GM13976 (cell line): ENCODE data around the gene PDE4D.
"Not testable (repeated sequence)": the region's sequence is repeated elsewhere in the genome, so short reads cannot be mapped to it uniquely, and the experiment has no call there.

Experiments used
- DNase-seq: peaks from one replicate; pipeline ENCODE4 v3.0.0; 2012; ENCODE audit warnings: low spot score
- in situ Hi-C: fragments of 300-500 bp; cut with MboI; formaldehyde crosslinking; loops from one replicate; pipeline ENCODE4 v1.12.0; 2022; ENCODE audit warnings: low sequenced_read_pairs, mixed read lengths, inconsistent platforms; ENCODE audit not compliant: unreplicated experiment
- TF ChIP-seq, protein P1 (sequence below): IDR thresholded peaks from 2 replicates; pipeline ENCODE4 v1.5.1; 2012; ENCODE audit warnings: borderline replicate concordance, mild to moderate bottlenecking; ENCODE audit not compliant: insufficient read depth; ENCODE audit errors: extremely low read depth, missing control alignments, control extremely low read depth

The PDE4D gene

DNA sequence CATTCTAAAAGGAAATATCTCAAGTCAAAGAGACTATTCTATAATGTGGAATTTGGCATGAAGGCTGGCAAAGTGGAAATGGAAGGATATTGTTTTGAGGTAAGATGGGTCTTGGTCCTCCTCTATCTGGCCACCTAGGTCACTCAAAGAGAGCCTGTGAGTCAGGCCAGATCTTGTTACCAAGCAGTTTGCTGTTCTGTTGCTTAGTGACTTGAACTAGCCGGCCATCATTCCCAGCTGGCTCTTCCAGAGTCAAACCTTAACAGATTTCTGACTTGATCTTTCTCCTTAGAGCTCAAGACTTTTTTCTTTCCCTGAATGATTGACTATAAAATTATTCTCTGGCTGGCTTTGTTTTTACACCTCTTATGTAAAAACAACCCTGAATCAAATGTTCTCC lies 136.1 kb downstream of the PDE4D start:
- in situ Hi-C loops = no loop called here
- TF ChIP-seq, protein P1, sequence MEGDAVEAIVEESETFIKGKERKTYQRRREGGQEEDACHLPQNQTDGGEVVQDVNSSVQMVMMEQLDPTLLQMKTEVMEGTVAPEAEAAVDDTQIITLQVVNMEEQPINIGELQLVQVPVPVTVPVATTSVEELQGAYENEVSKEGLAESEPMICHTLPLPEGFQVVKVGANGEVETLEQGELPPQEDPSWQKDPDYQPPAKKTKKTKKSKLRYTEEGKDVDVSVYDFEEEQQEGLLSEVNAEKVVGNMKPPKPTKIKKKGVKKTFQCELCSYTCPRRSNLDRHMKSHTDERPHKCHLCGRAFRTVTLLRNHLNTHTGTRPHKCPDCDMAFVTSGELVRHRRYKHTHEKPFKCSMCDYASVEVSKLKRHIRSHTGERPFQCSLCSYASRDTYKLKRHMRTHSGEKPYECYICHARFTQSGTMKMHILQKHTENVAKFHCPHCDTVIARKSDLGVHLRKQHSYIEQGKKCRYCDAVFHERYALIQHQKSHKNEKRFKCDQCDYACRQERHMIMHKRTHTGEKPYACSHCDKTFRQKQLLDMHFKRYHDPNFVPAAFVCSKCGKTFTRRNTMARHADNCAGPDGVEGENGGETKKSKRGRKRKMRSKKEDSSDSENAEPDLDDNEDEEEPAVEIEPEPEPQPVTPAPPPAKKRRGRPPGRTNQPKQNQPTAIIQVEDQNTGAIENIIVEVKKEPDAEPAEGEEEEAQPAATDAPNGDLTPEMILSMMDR = no peak
- DNase-seq = no peak

DNA sequence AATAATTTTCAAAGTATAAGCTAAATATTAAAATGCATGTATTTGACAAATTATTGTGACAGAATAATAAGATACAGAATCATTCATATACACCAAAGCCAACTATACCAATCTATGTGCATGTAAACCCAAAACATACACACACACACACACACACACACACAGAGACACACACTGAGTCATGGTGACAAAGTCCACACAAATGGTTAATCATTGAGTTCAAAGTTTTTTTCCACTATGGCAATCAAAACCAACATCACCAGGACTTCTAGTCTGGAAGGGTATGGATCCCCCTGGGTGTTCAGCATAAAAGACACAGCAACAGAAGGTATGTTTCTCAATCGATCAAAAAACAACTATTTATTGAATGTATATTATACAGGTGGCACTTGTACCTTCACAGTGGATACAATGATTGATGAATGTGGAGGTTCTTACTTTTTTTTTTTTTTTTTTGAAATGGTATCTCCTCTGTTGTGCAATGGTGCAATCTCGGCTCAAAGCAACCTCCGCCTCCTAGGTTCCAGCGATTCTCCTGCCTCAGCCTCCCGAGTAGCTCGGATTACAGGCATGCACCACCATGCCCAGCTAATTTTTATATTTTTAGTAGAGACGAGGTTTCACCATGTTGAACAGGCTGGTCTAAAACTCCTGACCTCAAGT lies 137.0 kb downstream of the PDE4D start:
- TF ChIP-seq, protein P1 = no peak
- DNase-seq = no peak
- in situ Hi-C loops = no loop called here

DNA sequence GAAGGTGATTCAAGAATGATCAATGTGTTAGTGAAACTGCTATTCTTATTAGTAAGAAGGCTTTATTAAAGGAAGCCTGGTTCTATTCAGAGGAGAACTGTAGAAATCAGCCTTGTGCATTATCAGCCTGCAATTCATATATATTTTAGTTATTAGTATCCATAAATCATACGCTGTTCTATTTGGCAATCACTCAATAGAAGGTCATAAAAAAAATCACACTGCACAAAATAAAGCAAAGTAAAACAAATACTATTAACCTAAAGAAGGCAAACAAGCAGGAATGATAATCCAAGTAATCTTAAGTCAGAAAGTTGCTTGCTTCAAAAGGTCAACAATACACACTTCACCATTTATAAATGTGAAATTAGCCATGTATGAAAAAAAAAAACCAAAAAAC lies 138.1 kb downstream of the PDE4D start:
- in situ Hi-C loops = no loop called here
- DNase-seq = no peak
- TF ChIP-seq, protein P1 = no peak

DNA sequence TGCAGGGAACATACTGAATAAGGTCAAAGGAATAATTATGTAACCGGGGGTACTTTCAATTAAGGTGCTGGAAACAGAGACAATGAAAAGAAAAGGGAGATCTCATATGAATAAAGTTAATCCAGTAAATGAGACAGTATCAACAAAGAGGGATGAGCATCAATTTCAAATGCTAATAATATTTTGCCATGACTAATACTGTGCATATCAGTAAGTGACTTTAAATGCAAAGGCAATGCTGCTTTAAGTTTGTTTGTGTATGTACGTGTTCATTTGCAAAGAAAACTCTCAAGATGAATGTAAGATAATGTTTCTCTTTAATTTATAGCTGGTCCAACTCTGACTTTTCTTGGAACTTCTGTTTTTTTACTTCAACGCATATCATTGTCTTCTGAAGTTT lies 139.9 kb downstream of the PDE4D start:
- TF ChIP-seq, protein P1 = no peak
- in situ Hi-C loops = no loop called here
- DNase-seq = no peak

DNA sequence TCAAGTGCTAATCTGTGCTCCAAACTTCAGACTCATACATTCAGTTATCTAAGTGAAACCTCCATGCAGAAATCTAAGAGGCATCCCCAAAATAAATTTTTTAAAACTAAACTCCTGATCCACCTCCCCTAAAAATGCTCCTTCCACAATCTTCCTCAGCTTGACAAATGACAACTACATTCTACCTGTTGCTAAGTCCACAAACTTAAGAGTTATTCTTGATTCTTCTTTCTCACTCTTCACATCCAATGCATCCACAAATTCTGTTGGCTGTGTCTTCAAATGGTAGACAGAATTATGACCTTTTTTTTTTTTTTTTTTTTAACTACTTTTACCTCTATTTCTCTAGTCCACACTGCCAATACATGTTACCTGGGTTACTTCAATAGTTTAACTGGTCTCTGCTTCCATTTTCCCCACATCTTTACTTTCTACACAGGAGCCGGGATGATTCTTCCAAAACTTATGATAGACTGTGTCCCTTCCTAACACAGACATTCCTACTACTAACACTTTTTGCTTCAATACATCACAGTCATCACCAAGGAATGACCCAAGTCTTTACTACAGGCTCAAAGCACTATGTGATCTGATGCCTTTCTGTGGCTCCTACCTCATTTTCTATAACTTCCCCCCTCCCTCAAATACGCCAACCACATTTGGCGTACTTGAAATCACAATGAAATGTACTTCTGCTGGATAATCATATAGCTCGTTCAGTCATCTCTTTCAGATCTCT lies 143.6 kb downstream of the PDE4D start:
- TF ChIP-seq, protein P1 = no peak
- in situ Hi-C loops = no loop called here
- DNase-seq = no peak

DNA sequence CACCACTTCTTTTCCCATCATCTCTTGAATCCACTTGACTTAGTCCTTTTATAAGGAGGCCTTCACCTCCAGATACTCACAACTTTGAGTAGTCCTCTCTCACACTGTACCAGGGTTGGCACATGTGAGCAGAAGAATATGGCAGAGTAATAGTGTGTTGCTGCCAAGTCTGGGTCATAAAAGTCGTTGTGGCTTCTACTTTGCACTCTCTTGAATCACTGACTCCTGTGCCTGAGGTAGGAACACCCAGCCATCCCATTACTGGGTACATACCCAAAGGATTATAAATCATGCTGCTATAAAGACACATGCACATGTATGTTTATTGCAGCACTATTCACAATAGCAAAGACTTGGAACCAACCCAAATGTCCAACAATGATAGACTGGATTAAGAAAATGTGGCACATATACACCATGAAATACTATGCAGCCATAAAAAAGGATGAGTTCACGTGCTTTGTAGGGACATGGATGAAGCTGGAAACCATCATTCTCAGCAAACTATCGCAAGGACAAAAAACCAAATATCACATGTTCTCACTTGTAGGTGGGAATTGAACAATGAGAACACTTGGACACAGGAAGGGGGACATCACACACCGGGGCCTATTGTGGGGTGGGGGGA lies 145.4 kb downstream of the PDE4D start:
- DNase-seq, in situ Hi-C loops: not testable (repeated sequence)

DNA sequence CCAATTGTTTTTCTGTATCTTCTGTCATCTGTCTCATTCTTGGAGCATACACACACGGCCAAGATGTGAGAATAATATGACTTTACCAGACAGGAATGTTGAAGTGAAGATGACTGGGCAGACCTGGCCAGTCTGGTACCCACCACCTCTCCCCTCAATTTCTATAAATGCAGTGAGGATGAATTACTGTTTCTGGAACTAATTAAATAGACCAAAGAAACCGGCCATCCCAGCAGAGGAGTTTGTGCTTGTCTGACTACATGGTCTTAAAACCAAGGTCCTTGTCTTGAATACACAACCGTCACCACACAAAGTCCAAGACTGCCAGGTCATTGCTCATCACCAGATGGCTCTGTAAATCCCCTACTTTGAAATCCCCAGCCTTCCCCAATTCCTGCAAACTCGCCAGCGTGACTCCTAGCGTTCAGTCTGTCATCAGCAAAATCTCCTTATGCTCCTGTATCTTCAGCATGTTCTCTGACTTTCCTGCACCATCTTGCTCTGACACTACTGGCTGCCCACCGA lies 147.2 kb downstream of the PDE4D start:
- in situ Hi-C loops = no loop called here
- DNase-seq = no peak
- TF ChIP-seq, protein P1 = no peak
